GM18508 (cell line): ENCODE measurements around the gene ZGLP1.

ENCODE experiments used
- ATAC-seq: cut with Tn5 transposase; IDR thresholded peaks from one replicate; pipeline ENCODE4 v1.9.1; 2021; ENCODE audit warnings: moderate number of reproducible peaks; ENCODE audit not compliant: insufficient read depth, unreplicated experiment

The ZGLP1 gene

DNA sequence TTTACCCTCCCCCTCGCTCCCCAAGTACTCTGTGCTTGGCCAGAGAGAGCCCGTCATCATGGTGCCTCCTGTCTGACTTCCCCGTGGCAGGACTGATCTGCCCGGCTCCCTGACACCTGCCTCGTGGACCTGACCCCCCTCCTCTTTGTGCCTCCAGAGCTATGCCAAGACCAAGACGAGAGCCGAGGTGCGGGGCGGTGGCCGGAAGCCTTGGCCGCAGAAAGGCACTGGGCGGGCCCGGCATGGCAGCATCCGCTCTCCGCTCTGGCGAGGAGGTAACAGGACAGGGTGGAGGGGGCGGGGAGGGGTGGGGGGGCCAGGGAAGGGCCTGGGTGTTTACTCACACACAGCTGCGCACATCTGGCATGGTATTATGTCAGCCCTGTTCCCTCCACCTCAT is 53.1 kb downstream of the ZGLP1 start:
- no peak for ATAC-seq

DNA sequence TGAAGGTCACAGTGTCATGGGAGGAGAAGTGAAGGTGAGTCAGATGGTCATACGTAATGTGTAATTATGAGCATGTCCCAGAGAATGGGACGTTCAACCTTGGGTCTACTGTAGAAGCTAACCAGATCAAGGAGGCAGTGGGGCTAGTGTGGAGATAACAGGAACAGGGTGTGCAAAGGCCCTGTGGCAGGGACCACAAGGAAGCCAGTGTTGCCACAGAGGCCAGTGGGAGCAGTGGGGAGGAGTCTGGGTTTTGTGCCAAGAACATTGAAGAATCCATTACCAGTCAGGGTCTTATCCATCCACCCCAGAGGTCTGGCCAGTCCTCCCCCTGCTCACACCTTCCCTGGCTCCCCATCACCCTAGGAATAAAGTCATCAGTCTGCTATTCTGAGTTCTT is 54.3 kb downstream of the ZGLP1 start:
- ATAC-seq, result no peak
